HepG2 (cell line): ENCODE measurements around the gene ZBTB44. TPM values are rescaled to one million over a fixed set of nuclear protein-coding genes. Genes with fewer than 3 reads are reported as not detected.

Experiments used
- CCAR2 ChIP-seq: fragments of 200-400 bp; formaldehyde crosslinking; optimal IDR thresholded peaks from 2 replicates; pipeline ENCODE3; 2018; ENCODE audit warnings: low read depth, mild to moderate bottlenecking, low read length, moderate library complexity
- CHD4 ChIP-seq: fragments of 200-600 bp; sonication (generic); IDR thresholded peaks from 2 replicates; pipeline ENCODE4 v1.7.0; 2017; ENCODE audit warnings: mild to moderate bottlenecking, low read length, borderline replicate concordance
- EEA1 ChIP-seq: sonication (generic); formaldehyde crosslinking; IDR thresholded peaks from 2 replicates; pipeline ENCODE4 v1.5.1; 2020; ENCODE audit warnings: mild to moderate bottlenecking, missing genetic modification reagents, borderline replicate concordance
- FOXP1 ChIP-seq, 2 experiments: fragments of 450-650 bp in 1 of 2; IDR thresholded peaks; 2 replicates each; pipeline ENCODE4 v1.6.1; 2017 to 2018; ENCODE audit warnings: antibody characterized with exemption in 1 of 2
- GATAD2A ChIP-seq: IDR thresholded peaks from 2 replicates; pipeline ENCODE4 v1.6.1; 2016
- HNF4A ChIP-seq: sonication (generic); formaldehyde crosslinking; IDR thresholded peaks from 2 replicates; pipeline ENCODE4 v1.4.0; 2020; ENCODE audit warnings: missing genetic modification reagents
- NCOA2 ChIP-seq: sonication (generic); formaldehyde crosslinking; IDR thresholded peaks from 2 replicates; pipeline ENCODE4 v1.8.0; 2022; ENCODE audit warnings: inconsistent platforms
- NCOR1 ChIP-seq: fragments of 200-600 bp; sonication (generic); IDR thresholded peaks from 2 replicates; pipeline ENCODE4 v1.7.0; 2017; ENCODE audit warnings: antibody characterized with exemption, low read length, borderline replicate concordance
- RORA ChIP-seq: sonication (generic); formaldehyde crosslinking; IDR thresholded peaks from 2 replicates; pipeline ENCODE4 v1.5.0; 2020; ENCODE audit warnings: mild to moderate bottlenecking, missing genetic modification reagents, moderate library complexity
- TBX2 ChIP-seq: sonication (generic); formaldehyde crosslinking; IDR thresholded peaks from 2 replicates; pipeline ENCODE4 v1.5.0; 2020; ENCODE audit warnings: missing genetic modification reagents, mild to moderate bottlenecking, borderline replicate concordance
- ZBTB1 ChIP-seq: sonication (generic); formaldehyde crosslinking; IDR thresholded peaks from 2 replicates; pipeline ENCODE4 v1.4.0; 2020; ENCODE audit warnings: missing genetic modification reagents, borderline replicate concordance
- ZC3H4 ChIP-seq: sonication (generic); formaldehyde crosslinking; IDR thresholded peaks from 2 replicates; pipeline ENCODE4 v1.4.0; 2020; ENCODE audit warnings: missing genetic modification reagents, borderline replicate concordance
- ZNF292 ChIP-seq: sonication (generic); formaldehyde crosslinking; IDR thresholded peaks from 2 replicates; pipeline ENCODE4 v1.8.1; 2022; ENCODE audit warnings: mild to moderate bottlenecking, low read depth, missing genetic modification reagents, borderline replicate concordance
- ZNF296 ChIP-seq: sonication (generic); formaldehyde crosslinking; conservative IDR thresholded peaks from 2 replicates; pipeline ENCODE4 v1.5.0; 2020; ENCODE audit warnings: mild to moderate bottlenecking, missing genetic modification reagents
- ZNF317 ChIP-seq: sonication (generic); formaldehyde crosslinking; IDR thresholded peaks from 2 replicates; pipeline ENCODE4 v1.5.0; 2020; ENCODE audit warnings: mild to moderate bottlenecking, missing genetic modification reagents
- ZNF772 ChIP-seq: sonication (generic); formaldehyde crosslinking; IDR thresholded peaks from 2 replicates; pipeline ENCODE4 v1.5.0; 2020; ENCODE audit warnings: mild to moderate bottlenecking, missing genetic modification reagents
- ZNF782 ChIP-seq: sonication (generic); formaldehyde crosslinking; IDR thresholded peaks from 2 replicates; pipeline ENCODE4 v1.4.0; 2020; ENCODE audit warnings: missing genetic modification reagents, mild to moderate bottlenecking, borderline replicate concordance
- polyA plus RNA-seq, 8 experiments: library from polyadenylated mRNA; depleted of rRNA in 3 of 8; stranded (reverse) in 7 of 8; unstranded in 1 of 8; fragments of >200 nt; fragmentation: Illumina TruSeq in 4 of 8; extraction: Trizol in 4 of 8; gene quantifications; 2 replicates each; pipeline versions ENCODE4 v1.2.1 to v1.2.3, GENCODE V29; 2011 to 2016; ENCODE audit warnings: low read depth in 4 of 8, missing spikeins in 1 of 8, mixed read lengths in 1 of 8; ENCODE audit not compliant: insufficient read depth in 1 of 8
- total RNA-seq, 5 experiments: library from RNA; depleted of rRNA; stranded (reverse); fragments of >200 nt; fragmentation: Illumina TruSeq; extraction: Trizol; gene quantifications; 2 replicates each; pipeline ENCODE4 v1.2.3, GENCODE V29; 2016; ENCODE audit warnings: low read depth in 1 of 5
- TF ChIP-seq, protein P1 (sequence below), 2 experiments: sonication (generic) in 1 of 2; formaldehyde crosslinking in 1 of 2; IDR thresholded peaks; 2 replicates each; pipeline versions ENCODE4 v1.5.1 to v1.6.1; 2011 to 2020; ENCODE audit warnings: borderline replicate concordance in 1 of 2, low read depth in 1 of 2, low read length in 1 of 2, mild to moderate bottlenecking in 1 of 2, missing genetic modification reagents in 1 of 2, moderate library complexity in 1 of 2
- TF ChIP-seq, protein P2 (sequence below): sonication (generic); formaldehyde crosslinking; IDR thresholded peaks from 2 replicates; pipeline ENCODE4 v1.4.0; 2020; ENCODE audit warnings: missing genetic modification reagents, borderline replicate concordance
- TF ChIP-seq, protein P3 (sequence below): sonication (generic); formaldehyde crosslinking; IDR thresholded peaks from 2 replicates; pipeline ENCODE4 v1.4.0; 2020; ENCODE audit warnings: missing genetic modification reagents, mild to moderate bottlenecking, borderline replicate concordance
- TF ChIP-seq, protein P4 (sequence below): sonication (generic); formaldehyde crosslinking; IDR thresholded peaks from 2 replicates; pipeline ENCODE4 v1.5.0; 2020; ENCODE audit warnings: mild to moderate bottlenecking, missing genetic modification reagents, borderline replicate concordance

Gene ZBTB44
- total and polyA plus RNA-seq, 2 of the 13 experiments (the other 11 are each of a cell fraction or from before 2014, with no cell fraction given): 22.8 to 23.6 TPM

DNA sequence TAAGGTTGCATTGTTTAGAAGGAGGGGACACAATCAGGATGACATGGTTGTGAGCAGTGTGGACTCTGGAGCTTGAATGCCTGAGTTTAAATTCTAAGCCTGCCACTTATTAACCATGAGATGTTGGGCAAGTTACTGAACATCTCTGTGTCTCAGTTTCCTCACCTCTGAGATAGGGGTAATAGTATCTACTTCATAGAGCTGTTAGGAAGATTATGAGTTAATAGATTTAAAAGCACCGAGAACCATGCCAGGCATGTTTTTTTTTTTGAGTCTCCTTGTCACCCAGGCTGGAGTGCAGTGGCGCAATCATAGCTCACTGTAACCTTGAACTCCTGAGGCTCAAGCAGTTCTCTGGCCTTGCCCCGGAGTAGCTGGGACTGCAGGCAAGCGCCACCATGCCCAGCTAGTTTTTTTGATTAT lies 121.9 kb downstream of the ZBTB44 start (continued):
- TF ChIP-seq RORA: no peak
- TF ChIP-seq TBX2 (CRISPR knock-in tag): peak; percentile 22; the same call in 1 of the 2 replicates
- TF ChIP-seq, protein P1, sequence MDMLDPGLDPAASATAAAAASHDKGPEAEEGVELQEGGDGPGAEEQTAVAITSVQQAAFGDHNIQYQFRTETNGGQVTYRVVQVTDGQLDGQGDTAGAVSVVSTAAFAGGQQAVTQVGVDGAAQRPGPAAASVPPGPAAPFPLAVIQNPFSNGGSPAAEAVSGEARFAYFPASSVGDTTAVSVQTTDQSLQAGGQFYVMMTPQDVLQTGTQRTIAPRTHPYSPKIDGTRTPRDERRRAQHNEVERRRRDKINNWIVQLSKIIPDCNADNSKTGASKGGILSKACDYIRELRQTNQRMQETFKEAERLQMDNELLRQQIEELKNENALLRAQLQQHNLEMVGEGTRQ (IDR thresholded peaks at IDR 0.05; ENCODE audit: low read depth, low read length): no peak
- TF ChIP-seq, protein P1 (CRISPR knock-in tag; IDR thresholded peaks at IDR 0.05; ENCODE audit: borderline replicate concordance): no peak
- TF ChIP-seq ZC3H4 (CRISPR knock-in tag): no peak
- TF ChIP-seq ZNF296 (CRISPR knock-in tag): no peak
- no peak for TF ChIP-seq FOXP1 (IDR thresholded peaks at IDR 0.05)
- peak; percentile 10; the same call in 1 of the 2 replicates for TF ChIP-seq FOXP1 (CRISPR knock-in tag; IDR thresholded peaks at IDR 0.05)
- TF ChIP-seq ZNF772: 0 out of 2 replicates have a peak, but pooled peaks have one; percentile 44
- TF ChIP-seq ZNF782 (CRISPR knock-in tag): no peak
- no peak for TF ChIP-seq CCAR2
- peak; percentile 58; the same call in 1 of the 2 replicates for TF ChIP-seq NCOA2 (CRISPR knock-in tag)
- TF ChIP-seq NCOR1: peak; percentile 83
- no peak for TF ChIP-seq ZNF317 (CRISPR knock-in tag)
- TF ChIP-seq ZBTB1 (CRISPR knock-in tag): no peak
- TF ChIP-seq, protein P2, sequence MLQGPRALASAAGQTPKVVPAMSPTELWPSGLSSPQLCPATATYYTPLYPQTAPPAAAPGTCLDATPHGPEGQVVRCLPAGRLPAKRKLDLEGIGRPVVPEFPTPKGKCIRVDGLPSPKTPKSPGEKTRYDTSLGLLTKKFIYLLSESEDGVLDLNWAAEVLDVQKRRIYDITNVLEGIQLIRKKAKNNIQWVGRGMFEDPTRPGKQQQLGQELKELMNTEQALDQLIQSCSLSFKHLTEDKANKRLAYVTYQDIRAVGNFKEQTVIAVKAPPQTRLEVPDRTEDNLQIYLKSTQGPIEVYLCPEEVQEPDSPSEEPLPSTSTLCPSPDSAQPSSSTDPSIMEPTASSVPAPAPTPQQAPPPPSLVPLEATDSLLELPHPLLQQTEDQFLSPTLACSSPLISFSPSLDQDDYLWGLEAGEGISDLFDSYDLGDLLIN: no peak
- TF ChIP-seq, protein P3, sequence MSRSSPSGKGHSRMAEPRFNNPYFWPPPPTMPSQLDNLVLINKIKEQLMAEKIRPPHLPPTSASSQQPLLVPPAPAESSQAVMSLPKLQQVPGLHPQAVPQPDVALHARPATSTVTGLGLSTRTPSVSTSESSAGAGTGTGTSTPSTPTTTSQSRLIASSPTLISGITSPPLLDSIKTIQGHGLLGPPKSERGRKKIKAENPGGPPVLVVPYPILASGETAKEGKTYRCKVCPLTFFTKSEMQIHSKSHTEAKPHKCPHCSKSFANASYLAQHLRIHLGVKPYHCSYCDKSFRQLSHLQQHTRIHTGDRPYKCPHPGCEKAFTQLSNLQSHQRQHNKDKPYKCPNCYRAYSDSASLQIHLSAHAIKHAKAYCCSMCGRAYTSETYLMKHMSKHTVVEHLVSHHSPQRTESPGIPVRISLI (CRISPR knock-in tag): peak; percentile 94
- TF ChIP-seq, protein P4, sequence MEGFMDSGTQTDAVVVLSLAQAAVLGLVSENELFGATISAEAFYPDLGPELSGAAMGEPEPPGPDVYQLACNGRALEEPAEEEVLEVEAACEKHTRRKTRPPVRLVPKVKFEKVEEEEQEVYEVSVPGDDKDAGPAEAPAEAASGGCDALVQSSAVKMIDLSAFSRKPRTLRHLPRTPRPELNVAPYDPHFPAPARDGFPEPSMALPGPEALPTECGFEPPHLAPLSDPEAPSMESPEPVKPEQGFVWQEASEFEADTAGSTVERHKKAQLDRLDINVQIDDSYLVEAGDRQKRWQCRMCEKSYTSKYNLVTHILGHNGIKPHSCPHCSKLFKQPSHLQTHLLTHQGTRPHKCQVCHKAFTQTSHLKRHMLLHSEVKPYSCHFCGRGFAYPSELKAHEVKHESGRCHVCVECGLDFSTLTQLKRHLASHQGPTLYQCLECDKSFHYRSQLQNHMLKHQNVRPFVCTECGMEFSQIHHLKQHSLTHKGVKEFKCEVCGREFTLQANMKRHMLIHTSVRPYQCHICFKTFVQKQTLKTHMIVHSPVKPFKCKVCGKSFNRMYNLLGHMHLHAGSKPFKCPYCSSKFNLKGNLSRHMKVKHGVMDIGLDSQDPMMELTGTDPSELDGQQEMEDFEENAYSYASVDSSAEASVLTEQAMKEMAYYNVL: no peak
- peak; percentile 79 for TF ChIP-seq GATAD2A
- no peak for TF ChIP-seq CHD4
- TF ChIP-seq ZNF292 (CRISPR knock-in tag): peak; percentile 47
- peak; percentile 68 for TF ChIP-seq HNF4A (CRISPR knock-in tag)
- TF ChIP-seq EEA1 (CRISPR knock-in tag): no peak
